ENCODE data around the gene PALS1. TPM values are rescaled to one million over a fixed set of nuclear protein-coding genes. Genes with fewer than 3 reads are reported as not detected.

PALS1 gene
- 10 to 100 TPM in 1 of 2 donors, 1 to 10 TPM in 1; 7.7 to 14.0 TPM for total RNA-seq

GRCh38 chr14:67241411-67242167 is at the start of gene PALS1:
TSS of gene PALS1 (plus strand) at chr14:67241435. CDS start at chr14:67279171, 37,736 bp downstream.
- H3K9me3 Mint-ChIP-seq, result no peaks in the 10 kb centered on the region
- H3K27me3 Mint-ChIP-seq, result no peaks in the 10 kb centered on the region
- peak within 1 kb of the TSS; percentile 66 for H3K27ac Mint-ChIP-seq
- H3K36me3 Mint-ChIP-seq (ENCODE audit: low read depth), result no peaks in the 10 kb centered on the region
- ATAC-seq (replicated peaks), result peak; percentile 65
- H3K4me1 Mint-ChIP-seq, result peaks cover 14% of the 10 kb centered on the region
- H3K4me3 Mint-ChIP-seq, result peak within 1 kb of the TSS; percentile 92

GRCh38 chr14:67191768-67192290 is 49.4 kb upstream of the PALS1 start:
- peaks cover 3% of the 10 kb centered on the region for H3K27me3 Mint-ChIP-seq
- no peak overlapping the region for H3K27ac Mint-ChIP-seq
- peaks cover 8% of the 10 kb centered on the region for H3K4me1 Mint-ChIP-seq
- H3K4me3 Mint-ChIP-seq, result no peak overlapping the region
- H3K36me3 Mint-ChIP-seq (ENCODE audit: low read depth), result no peaks in the 10 kb centered on the region
- H3K9me3 Mint-ChIP-seq, result no peaks in the 10 kb centered on the region
- ATAC-seq (replicated peaks), result no peak

GRCh38 chr14:67192366-67192765 is 48.9 kb upstream of the PALS1 start:
- no peak for ATAC-seq (replicated peaks)
- H3K27me3 Mint-ChIP-seq, result peaks cover 3% of the 10 kb centered on the region

GRCh38 chr14:67195279-67195678 is 46.0 kb upstream of the PALS1 start:
- Mint-ChIP-seq H3K4me3 (no peak overlapping the region), H3K4me1 (peaks cover 3% of the 10 kb centered on the region), H3K9me3 (no peaks in the 10 kb centered on the region), H3K27me3 (peaks cover 3% of the 10 kb centered on the region), H3K36me3 (ENCODE audit: low read depth) (no peaks in the 10 kb centered on the region), H3K27ac (no peak overlapping the region)
- ATAC-seq (replicated peaks), result no peak

More at GRCh38 chr14:67192366-67192765, 48.9 kb upstream of the PALS1 start:
- Mint-ChIP-seq H3K36me3 (ENCODE audit: low read depth) (no peaks in the 10 kb centered on the region), H3K9me3 (no peaks in the 10 kb centered on the region), H3K4me1 (peaks cover 8% of the 10 kb centered on the region), H3K27ac (no peak overlapping the region), H3K4me3 (no peak overlapping the region)

- no peak for ATAC-seq (replicated peaks)
- H3K27me3 Mint-ChIP-seq, result no peaks in the 10 kb centered on the region
- H3K27ac Mint-ChIP-seq, result no peak overlapping the region
- no peaks in the 10 kb centered on the region for H3K36me3 Mint-ChIP-seq (ENCODE audit: low read depth)
- no peaks in the 10 kb centered on the region for H3K9me3 Mint-ChIP-seq
- H3K4me3 Mint-ChIP-seq, result no peak overlapping the region
- H3K4me1 Mint-ChIP-seq, result no peaks in the 10 kb centered on the region
These were observed 42.2 kb upstream of the PALS1 start for GRCh38 chr14:67199016-67199415.

- Mint-ChIP-seq H3K4me3 (no peak overlapping the region), H3K9me3 (no peaks in the 10 kb centered on the region), H3K27me3 (no peaks in the 10 kb centered on the region), H3K4me1 (no peaks in the 10 kb centered on the region), H3K36me3 (ENCODE audit: low read depth) (no peaks in the 10 kb centered on the region), H3K27ac (no peak overlapping the region)
- ATAC-seq (replicated peaks), result no peak
These were observed 33.4 kb upstream of the PALS1 start for GRCh38 chr14:67207810-67208209.

GRCh38 chr14:67218126-67218525 is 23.1 kb upstream of the PALS1 start:
- H3K9me3 Mint-ChIP-seq, result no peaks in the 10 kb centered on the region
- H3K27me3 Mint-ChIP-seq, result no peaks in the 10 kb centered on the region
- no peaks in the 10 kb centered on the region for H3K4me1 Mint-ChIP-seq
- ATAC-seq (replicated peaks), result no peak
- H3K27ac Mint-ChIP-seq, result no peak overlapping the region
- H3K36me3 Mint-ChIP-seq (ENCODE audit: low read depth), result no peaks in the 10 kb centered on the region
- H3K4me3 Mint-ChIP-seq, result no peak overlapping the region

- Mint-ChIP-seq H3K36me3 (ENCODE audit: low read depth) (no peaks in the 10 kb centered on the region), H3K27ac (no peak overlapping the region), H3K4me1 (no peaks in the 10 kb centered on the region), H3K9me3 (no peaks in the 10 kb centered on the region), H3K4me3 (no peak overlapping the region), H3K27me3 (peaks cover 3% of the 10 kb centered on the region)
- ATAC-seq (replicated peaks), result no peak
These were observed 19.8 kb upstream of the PALS1 start for GRCh38 chr14:67221248-67221981.

- no peaks in the 10 kb centered on the region for H3K4me1 Mint-ChIP-seq
- H3K4me3 Mint-ChIP-seq, result no peak overlapping the region
- peaks cover 3% of the 10 kb centered on the region for H3K27me3 Mint-ChIP-seq
- H3K9me3 Mint-ChIP-seq, result no peaks in the 10 kb centered on the region
- H3K27ac Mint-ChIP-seq, result no peak overlapping the region
- ATAC-seq (replicated peaks), result no peak
- H3K36me3 Mint-ChIP-seq (ENCODE audit: low read depth), result no peaks in the 10 kb centered on the region
These were observed 19.3 kb upstream of the PALS1 start for GRCh38 chr14:67221982-67222328.

GRCh38 chr14:67225523-67225922 is 15.7 kb upstream of the PALS1 start:
- no peak for ATAC-seq (replicated peaks)

GRCh38 chr14:67228325-67228984 is 12.8 kb upstream of the PALS1 start:
- H3K9me3 Mint-ChIP-seq, result no peaks in the 10 kb centered on the region
- peaks cover 3% of the 10 kb centered on the region for H3K27me3 Mint-ChIP-seq
- no peak for ATAC-seq (replicated peaks)
- H3K4me1 Mint-ChIP-seq, result no peaks in the 10 kb centered on the region
- H3K36me3 Mint-ChIP-seq (ENCODE audit: low read depth), result no peaks in the 10 kb centered on the region
- H3K4me3 Mint-ChIP-seq, result no peak overlapping the region
- H3K27ac Mint-ChIP-seq, result no peak overlapping the region

More at GRCh38 chr14:67225523-67225922, 15.7 kb upstream of the PALS1 start:
- H3K9me3 Mint-ChIP-seq, result no peaks in the 10 kb centered on the region
- no peak overlapping the region for H3K27ac Mint-ChIP-seq
- no peaks in the 10 kb centered on the region for H3K4me1 Mint-ChIP-seq
- H3K4me3 Mint-ChIP-seq, result no peak overlapping the region
- H3K27me3 Mint-ChIP-seq, result peaks cover 3% of the 10 kb centered on the region
- no peaks in the 10 kb centered on the region for H3K36me3 Mint-ChIP-seq (ENCODE audit: low read depth)

- no peaks in the 10 kb centered on the region for H3K27me3 Mint-ChIP-seq
- H3K36me3 Mint-ChIP-seq (ENCODE audit: low read depth), result no peaks in the 10 kb centered on the region
- H3K4me3 Mint-ChIP-seq, result no peak overlapping the region
- no peak for ATAC-seq (replicated peaks)
- no peaks in the 10 kb centered on the region for H3K4me1 Mint-ChIP-seq
- H3K27ac Mint-ChIP-seq, result no peak overlapping the region
- no peaks in the 10 kb centered on the region for H3K9me3 Mint-ChIP-seq
These were observed 9.2 kb upstream of the PALS1 start for GRCh38 chr14:67232066-67232465.

- Mint-ChIP-seq H3K36me3 (ENCODE audit: low read depth) (no peaks in the 10 kb centered on the region), H3K27me3 (no peaks in the 10 kb centered on the region), H3K9me3 (no peaks in the 10 kb centered on the region), H3K4me3 (no peak overlapping the region), H3K4me1 (no peaks in the 10 kb centered on the region), H3K27ac (no peak overlapping the region)
- ATAC-seq (replicated peaks), result no peak
These were observed 8.6 kb upstream of the PALS1 start for GRCh38 chr14:67232621-67233020.

GRCh38 chr14:67237591-67237990 is 3.6 kb upstream of the PALS1 start:
- no peak for ATAC-seq (replicated peaks)
- H3K27ac Mint-ChIP-seq, result no peak overlapping the region
- no peaks in the 10 kb centered on the region for H3K27me3 Mint-ChIP-seq
- H3K4me3 Mint-ChIP-seq, result no peak overlapping the region
- peaks cover 14% of the 10 kb centered on the region for H3K4me1 Mint-ChIP-seq
- no peaks in the 10 kb centered on the region for H3K36me3 Mint-ChIP-seq (ENCODE audit: low read depth)
- H3K9me3 Mint-ChIP-seq, result no peaks in the 10 kb centered on the region
